ENCODE measurements around the gene PDS5A.

- TF ChIP-seq CTCF (IDR thresholded peaks at IDR 0.05; ENCODE audit: low read depth, low read length, poor library complexity, severe bottlenecking), result no peak
- no peak for TF ChIP-seq EZH2phosphoT487 (IDR thresholded peaks at IDR 0.05; ENCODE audit: borderline replicate concordance, low read length)
Measured at GRCh38 chr4:39822662-39823061, 155.0 kb downstream of the PDS5A start.
